Measurements from ENCODE around the gene NBAS.

The NBAS gene

DNA sequence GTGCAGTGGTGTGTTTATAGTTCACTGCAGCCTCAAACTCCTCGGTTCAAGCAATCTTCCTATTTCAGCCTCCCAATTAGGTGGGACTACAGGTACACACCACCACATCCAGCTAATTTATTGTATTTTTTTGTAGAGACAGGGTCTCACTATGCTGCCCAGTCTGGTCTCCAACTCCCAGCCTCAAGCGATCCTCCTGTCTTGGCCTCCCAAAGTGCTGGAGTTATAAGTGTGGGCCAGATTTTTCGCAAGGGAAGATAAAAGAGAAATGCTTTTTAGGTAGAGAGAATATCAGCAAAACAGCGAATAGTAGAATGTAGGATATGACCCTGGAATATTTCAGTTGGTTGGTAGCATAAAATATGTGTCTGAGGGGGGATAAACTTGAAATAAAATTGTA lies 34.8 kb upstream of the NBAS start:
- TF ChIP-seq, protein P1, sequence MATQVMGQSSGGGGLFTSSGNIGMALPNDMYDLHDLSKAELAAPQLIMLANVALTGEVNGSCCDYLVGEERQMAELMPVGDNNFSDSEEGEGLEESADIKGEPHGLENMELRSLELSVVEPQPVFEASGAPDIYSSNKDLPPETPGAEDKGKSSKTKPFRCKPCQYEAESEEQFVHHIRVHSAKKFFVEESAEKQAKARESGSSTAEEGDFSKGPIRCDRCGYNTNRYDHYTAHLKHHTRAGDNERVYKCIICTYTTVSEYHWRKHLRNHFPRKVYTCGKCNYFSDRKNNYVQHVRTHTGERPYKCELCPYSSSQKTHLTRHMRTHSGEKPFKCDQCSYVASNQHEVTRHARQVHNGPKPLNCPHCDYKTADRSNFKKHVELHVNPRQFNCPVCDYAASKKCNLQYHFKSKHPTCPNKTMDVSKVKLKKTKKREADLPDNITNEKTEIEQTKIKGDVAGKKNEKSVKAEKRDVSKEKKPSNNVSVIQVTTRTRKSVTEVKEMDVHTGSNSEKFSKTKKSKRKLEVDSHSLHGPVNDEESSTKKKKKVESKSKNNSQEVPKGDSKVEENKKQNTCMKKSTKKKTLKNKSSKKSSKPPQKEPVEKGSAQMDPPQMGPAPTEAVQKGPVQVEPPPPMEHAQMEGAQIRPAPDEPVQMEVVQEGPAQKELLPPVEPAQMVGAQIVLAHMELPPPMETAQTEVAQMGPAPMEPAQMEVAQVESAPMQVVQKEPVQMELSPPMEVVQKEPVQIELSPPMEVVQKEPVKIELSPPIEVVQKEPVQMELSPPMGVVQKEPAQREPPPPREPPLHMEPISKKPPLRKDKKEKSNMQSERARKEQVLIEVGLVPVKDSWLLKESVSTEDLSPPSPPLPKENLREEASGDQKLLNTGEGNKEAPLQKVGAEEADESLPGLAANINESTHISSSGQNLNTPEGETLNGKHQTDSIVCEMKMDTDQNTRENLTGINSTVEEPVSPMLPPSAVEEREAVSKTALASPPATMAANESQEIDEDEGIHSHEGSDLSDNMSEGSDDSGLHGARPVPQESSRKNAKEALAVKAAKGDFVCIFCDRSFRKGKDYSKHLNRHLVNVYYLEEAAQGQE (IDR thresholded peaks at IDR 0.05; ENCODE audit: insufficient read depth in 1 of 2, low read depth in 2 of 2, low read length in 2 of 2) = no peak
- TF ChIP-seq SIN3A (IDR thresholded peaks at IDR 0.05; ENCODE audit: borderline replicate concordance, insufficient read depth, low read length) (no peak), POLR2AphosphoS5 (IDR thresholded peaks at IDR 0.05; ENCODE audit: low read depth, low read length) (no peak), TAF1 (IDR thresholded peaks at IDR 0.05; ENCODE audit: borderline replicate concordance, insufficient read depth, low read length) (no peak), FOXP2 (optimal IDR thresholded peaks at IDR 0.05; ENCODE audit: borderline replicate concordance, extremely low read depth, extremely low read length, insufficient read depth) (no peak)

DNA sequence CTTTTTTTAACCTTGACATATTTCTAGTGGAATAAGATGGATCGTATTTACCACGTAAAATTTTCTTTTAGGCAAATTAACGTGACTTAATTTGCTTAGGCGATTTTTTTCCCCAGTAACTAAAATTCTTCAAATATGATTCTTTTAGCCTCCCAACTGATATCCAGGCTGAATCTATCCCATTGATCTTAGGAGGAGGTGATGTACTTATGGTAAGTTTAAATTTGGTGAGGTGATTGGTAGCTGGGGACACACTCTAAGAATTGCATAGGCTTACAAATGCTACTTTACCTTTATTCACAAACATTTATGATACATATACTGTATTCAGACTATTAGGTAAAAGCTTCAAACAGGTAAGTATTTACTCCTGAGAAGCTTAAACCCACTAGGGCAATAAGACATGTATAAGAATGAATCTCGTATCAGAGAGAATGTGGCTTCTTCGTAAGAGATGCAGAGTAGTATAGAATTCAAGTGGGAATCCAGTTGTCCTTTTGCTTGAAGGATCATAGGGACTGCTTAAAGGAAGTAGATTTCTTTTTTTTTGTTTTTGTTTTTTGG lies 34.3 kb upstream of the NBAS start:
- TF ChIP-seq POLR2AphosphoS5 (IDR thresholded peaks at IDR 0.05; ENCODE audit: low read depth, low read length) = no peak
- no peak for TF ChIP-seq FOXP2 (optimal IDR thresholded peaks at IDR 0.05; ENCODE audit: borderline replicate concordance, extremely low read depth, extremely low read length, insufficient read depth)

DNA sequence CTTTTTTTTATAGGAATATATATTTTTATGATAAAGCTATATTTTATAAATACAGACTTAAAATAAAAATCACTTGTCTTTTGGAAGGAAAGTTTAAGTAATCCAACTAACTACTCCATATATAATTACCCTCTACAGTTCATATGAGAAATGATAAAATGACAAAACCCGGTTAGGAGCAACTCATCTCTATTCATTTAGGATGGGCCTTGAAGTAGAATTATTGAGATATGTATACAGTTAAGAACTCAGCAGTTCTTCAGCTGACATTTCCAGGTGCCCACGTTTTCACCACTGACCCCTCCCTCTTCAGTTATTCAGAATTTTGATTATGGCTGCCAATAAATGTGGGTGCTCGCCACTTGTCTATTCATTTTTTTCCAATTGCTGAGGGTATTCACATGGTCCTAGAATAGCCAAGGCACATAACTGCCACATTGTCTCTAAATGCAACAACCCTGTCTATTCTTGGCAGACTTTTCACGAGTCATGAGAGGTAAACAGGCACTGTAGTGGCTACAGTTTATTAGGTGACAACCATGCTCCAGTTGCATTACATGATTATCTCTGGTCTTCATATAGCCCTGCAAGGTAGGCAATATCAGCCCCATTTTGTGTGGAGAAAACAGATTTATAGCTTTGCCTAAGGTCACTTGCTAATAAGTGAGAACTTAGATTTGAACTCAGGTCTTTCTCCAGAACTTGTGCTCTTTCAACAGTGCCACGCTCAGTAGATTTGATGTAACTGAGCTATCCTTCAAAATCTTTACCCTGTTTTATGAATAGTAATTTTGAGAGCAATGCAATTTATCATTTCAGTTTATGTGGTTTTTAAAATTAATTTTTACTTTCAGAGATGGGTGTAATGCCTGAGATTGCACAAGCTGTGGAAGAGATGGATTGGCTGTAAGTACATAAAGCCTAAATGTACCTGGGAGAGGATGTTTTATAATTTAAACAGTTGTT lies 33.4 kb upstream of the NBAS start:
- TF ChIP-seq SIN3A (IDR thresholded peaks at IDR 0.05; ENCODE audit: borderline replicate concordance, insufficient read depth, low read length) (no peak), FOXP2 (optimal IDR thresholded peaks at IDR 0.05; ENCODE audit: borderline replicate concordance, extremely low read depth, extremely low read length, insufficient read depth) (no peak)

DNA sequence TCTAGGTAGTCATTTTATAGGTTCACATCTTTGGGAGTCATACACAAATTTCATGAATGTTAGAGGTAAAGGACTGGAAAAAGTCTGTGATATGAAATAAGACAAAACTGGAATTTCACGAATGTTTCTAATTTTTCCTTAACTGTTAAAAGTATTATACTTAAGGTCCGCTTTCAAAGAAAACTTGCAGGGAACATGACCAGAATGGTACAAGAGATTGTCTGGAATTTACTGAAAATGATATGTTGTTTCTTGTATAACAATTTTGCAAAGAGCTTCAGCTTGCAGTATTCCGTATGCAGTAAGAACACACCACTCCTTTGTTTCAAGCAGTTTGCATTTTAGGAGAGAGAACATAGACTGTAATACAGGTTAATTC lies 32.2 kb upstream of the NBAS start:
- no peak for TF ChIP-seq FOXP2 (optimal IDR thresholded peaks at IDR 0.05; ENCODE audit: borderline replicate concordance, extremely low read depth, extremely low read length, insufficient read depth)
- TF ChIP-seq TAF1 (IDR thresholded peaks at IDR 0.05; ENCODE audit: borderline replicate concordance, insufficient read depth, low read length) = no peak
- no peak for TF ChIP-seq POLR2AphosphoS5 (IDR thresholded peaks at IDR 0.05; ENCODE audit: low read depth, low read length)
- TF ChIP-seq, protein P1 (IDR thresholded peaks at IDR 0.05; ENCODE audit: insufficient read depth in 1 of 2, low read depth in 2 of 2, low read length in 2 of 2) = no peak
- no peak for TF ChIP-seq SIN3A (IDR thresholded peaks at IDR 0.05; ENCODE audit: borderline replicate concordance, insufficient read depth, low read length)

DNA sequence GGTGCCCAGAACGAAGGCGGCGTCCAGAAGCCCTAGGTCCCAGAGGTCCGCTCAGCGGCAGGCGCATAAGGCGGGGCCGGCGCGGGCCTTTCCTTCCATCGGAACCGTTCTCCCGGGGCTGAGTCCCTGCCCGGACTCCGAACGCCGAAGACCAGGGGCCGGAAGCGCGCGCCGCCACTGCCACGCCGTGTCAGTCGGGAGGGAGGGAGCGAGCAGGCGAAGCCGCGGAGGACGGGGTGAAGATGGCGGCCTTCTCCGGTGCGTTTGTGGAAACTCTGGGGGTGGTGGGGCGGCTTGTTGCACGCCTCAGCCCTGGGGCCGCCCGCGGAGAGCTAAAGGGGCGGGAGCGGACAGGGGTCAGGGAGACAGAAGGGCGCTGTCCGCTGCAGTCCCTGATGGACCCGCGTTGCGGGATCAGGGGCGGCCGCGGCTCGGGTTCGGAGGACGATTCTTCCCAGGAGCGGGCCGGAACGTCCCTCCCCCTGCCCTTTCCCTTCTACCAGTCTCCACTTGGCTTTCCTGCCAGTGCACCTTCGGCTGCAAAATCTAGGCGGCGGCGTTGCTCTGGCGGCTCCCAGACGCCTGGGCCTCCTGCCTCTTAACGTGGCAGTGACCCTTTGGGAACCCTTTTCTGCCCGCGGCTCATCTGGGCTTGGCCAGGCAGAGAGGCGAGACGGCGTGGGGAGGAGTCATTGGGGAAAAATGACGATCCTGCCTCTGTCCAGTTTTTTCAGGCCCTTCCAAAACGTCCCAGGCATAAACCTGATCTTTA lies 30.7 kb upstream of the NBAS start, which contains the start of gene DDX1:
Gene DDX1, plus strand, starts transcription at position 177 of the 772 bp plus-strand sequence. Its CDS starts 66 bp downstream, at position 243.
- TF ChIP-seq TAF1 (IDR thresholded peaks at IDR 0.05; ENCODE audit: borderline replicate concordance, insufficient read depth, low read length) = peak; percentile 97
- TF ChIP-seq, protein P1 (IDR thresholded peaks at IDR 0.05; ENCODE audit: insufficient read depth in 1 of 2, low read depth in 2 of 2, low read length in 2 of 2) = peak in 1 of 2 experiments; percentile 70; a peak in 2 of 4 replicates
- peak; percentile 96 for TF ChIP-seq POLR2AphosphoS5 (IDR thresholded peaks at IDR 0.05; ENCODE audit: low read depth, low read length)
- no peak for TF ChIP-seq FOXP2 (optimal IDR thresholded peaks at IDR 0.05; ENCODE audit: borderline replicate concordance, extremely low read depth, extremely low read length, insufficient read depth)
- TF ChIP-seq SIN3A (IDR thresholded peaks at IDR 0.05; ENCODE audit: borderline replicate concordance, insufficient read depth, low read length) = peak; percentile 69; the same call in 1 of the 2 replicates

Data from PFSK-1 (cell line).